Aorta (tissue), 5 donors: ENCODE measurements around the gene GATA3. TPM values are rescaled to one million over a fixed set of nuclear protein-coding genes. Genes with fewer than 3 reads are reported as not detected.

Experiments
- ATAC-seq: fragments of 200-7000 bp; cut with Tn5 transposase; one replicate; pipeline ENCODE4 v1.9.1; 2022; ENCODE audit warnings: moderate library complexity; ENCODE audit not compliant: low FRiP score
- DNase-seq, 2 donors: peaks; one replicate each; pipeline ENCODE4 v3.0.0-alpha.2; 2020
- H3K27ac ChIP-seq, 2 donors: one replicate each; pipeline ENCODE4 v1.5.1; 2013; ENCODE audit warnings: low read length in 2 of 2, mild to moderate bottlenecking in 2 of 2, moderate library complexity in 2 of 2, control low read depth in 1 of 2, inconsistent platforms in 1 of 2, low read depth in 1 of 2
- H3K27me3 ChIP-seq, 2 donors: one replicate each; pipeline ENCODE4 v1.6.1; 2013; ENCODE audit warnings: control low read depth in 1 of 2, low read length in 1 of 2, mild to moderate bottlenecking in 1 of 2, moderate library complexity in 1 of 2; ENCODE audit not compliant: insufficient read depth in 2 of 2, control insufficient read depth in 1 of 2
- H3K36me3 ChIP-seq, 2 donors: one replicate each; pipeline ENCODE4 v1.6.1; 2013; ENCODE audit warnings: control low read depth in 1 of 2, low read length in 1 of 2, mild to moderate bottlenecking in 1 of 2; ENCODE audit not compliant: insufficient read depth in 2 of 2, control insufficient read depth in 1 of 2
- H3K4me1 ChIP-seq, 2 donors: one replicate each; pipeline ENCODE4 v1.6.1; 2013; ENCODE audit warnings: low read length in 2 of 2, control low read depth in 1 of 2, mild to moderate bottlenecking in 1 of 2, moderate library complexity in 1 of 2; ENCODE audit not compliant: insufficient read depth in 2 of 2, control insufficient read depth in 1 of 2
- H3K4me3 ChIP-seq, 2 donors: one replicate each; pipeline ENCODE4 v1.5.1; 2013; ENCODE audit warnings: low read length in 2 of 2, control low read depth in 1 of 2, mild to moderate bottlenecking in 1 of 2
- H3K9me3 ChIP-seq: one replicate; pipeline ENCODE4 v1.6.1; 2013; ENCODE audit warnings: mild to moderate bottlenecking, low read length; ENCODE audit not compliant: control insufficient read depth
- WGBS, 2 donors: extraction: QIAGEN DNeasy Blood & Tissue Kit; methylation state at CpG; one replicate each; pipeline ENCODE4 v1.1.7; 2013; 5-methylcytosine and 5-hydroxymethylcytosine counted together
- intact Hi-C, 2 donors: fragments of 100-400 bp; cut with DNase I; formaldehyde crosslinking; loops; one replicate each; pipeline versions ENCODE4 v1.14.2 to v1.15.0; 2022
- polyA plus RNA-seq, 2 donors: library from polyadenylated mRNA; stranded (reverse); fragments of 200-250 nt; gene quantifications; one replicate each; pipeline ENCODE4 v1.2.3, GENCODE V29; 2013
- total RNA-seq, 2 donors: library from RNA; stranded (reverse); fragmentation: NEBNext Ultra II Directional; extraction: Animal tissue kit (Norgen Biotek cat#: 25700); gene quantifications; one replicate each; pipeline ENCODE4 v1.2.1, GENCODE V29; 2021
- donor health status: healthy with polysubstance abuse.
- donor health status: Bipolar disorder and iron deficiency.
- donor health status: DM: no; HTN: no; CAD: no.
- donor health status: DM: no; HTN: no; CAD: no.
- donor health status: DM: yes; HTN: yes; CAD: no.

Gene GATA3
- total and polyA plus RNA-seq, 4 donors = 0.78 to 2.0 (median 1.4) TPM; not detected in 1

- Histone ChIP-seq H3K9me3 (no peaks in the 10 kb centered on the region), H3K36me3 (no peaks in the 10 kb centered on the region), H3K4me3 (no peak overlapping the region), H3K27me3 (no peaks in the 10 kb centered on the region), H3K27ac (no peak overlapping the region), H3K4me1 (no peaks in the 10 kb centered on the region)
- ATAC-seq (no peak), DNase-seq (no peak)
- WGBS, 2 donors = 76 to 84% methylated on average over 16 of the region's 16 CpGs
- intact Hi-C loops = no loop called here
Observed at GRCh38 chr10:8059191-8059936, 4.9 kb downstream of the GATA3 start.

DNA sequence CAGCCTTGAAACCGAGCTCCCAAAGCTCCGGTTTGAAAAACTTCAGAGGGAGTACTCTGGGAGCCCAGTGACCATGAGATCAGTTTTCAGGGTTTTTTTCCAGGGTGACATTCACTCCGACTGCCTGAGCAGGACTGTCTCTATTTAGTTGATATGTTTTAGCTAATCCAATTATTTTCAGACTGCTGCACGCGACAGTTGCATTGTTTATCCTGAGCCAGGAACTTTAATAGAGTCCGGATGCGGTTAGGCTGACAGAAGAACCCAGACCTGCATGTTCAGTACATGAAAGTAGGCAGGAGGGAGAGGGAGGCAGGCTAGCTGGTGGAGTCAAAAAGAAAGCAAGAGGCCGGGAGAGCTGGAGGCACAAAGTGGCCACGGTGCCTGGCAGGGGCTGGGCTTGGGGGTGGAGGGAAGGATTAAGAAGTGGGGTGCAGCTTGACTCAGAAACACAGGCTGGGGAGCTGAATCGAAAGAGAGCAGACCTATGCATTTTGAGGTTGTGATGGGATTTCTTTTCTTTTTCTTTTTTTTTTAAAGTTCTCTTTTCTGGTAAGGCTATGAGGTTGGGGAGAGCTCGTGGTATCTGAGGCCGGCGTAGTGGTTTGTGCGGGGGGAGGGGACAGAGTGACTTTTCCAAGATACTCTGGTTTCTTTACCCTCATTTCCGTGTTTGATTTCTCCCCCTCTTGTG is 5.7 kb downstream of the GATA3 start:
- Histone ChIP-seq H3K27ac (no peak overlapping the region), H3K27me3 (no peaks in the 10 kb centered on the region), H3K36me3 (no peaks in the 10 kb centered on the region), H3K4me1 (no peaks in the 10 kb centered on the region), H3K4me3 (no peak overlapping the region), H3K9me3 (no peaks in the 10 kb centered on the region)
- intact Hi-C loops = no loop called here
- DNase-seq (no peak), ATAC-seq (no peak)
- 53 to 57% methylated on average over 15 of the region's 15 CpGs for WGBS, 2 donors

DNA sequence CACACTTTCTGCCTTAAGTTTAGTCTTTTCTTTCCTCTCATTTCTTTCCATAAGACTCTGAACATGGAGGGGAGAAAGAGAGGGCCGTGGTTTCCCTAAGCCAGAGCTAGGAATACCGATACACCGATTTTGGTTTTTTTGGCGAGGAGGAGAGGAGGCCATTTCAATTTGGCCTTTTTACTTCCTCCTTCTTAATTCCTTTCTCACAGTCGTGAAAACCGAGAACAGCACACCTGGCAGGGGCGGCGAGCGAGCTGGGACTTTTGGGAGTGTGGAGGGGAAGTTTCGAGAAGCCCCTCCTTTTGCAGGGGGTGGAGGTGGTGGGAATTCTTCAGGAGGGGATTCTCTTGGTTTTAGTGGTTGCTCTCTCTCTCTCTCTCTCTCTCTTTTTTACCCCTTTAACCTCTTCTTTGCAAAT is 6.2 kb downstream of the GATA3 start:
- no peak overlapping the region for H3K27ac ChIP-seq
- WGBS, 2 donors = 74 to 76% methylated on average over 10 of the region's 10 CpGs
- H3K4me1 ChIP-seq = no peaks in the 10 kb centered on the region
- intact Hi-C loops = no loop called here
- H3K9me3 ChIP-seq = no peaks in the 10 kb centered on the region
- no peak for DNase-seq
- H3K27me3 ChIP-seq = no peaks in the 10 kb centered on the region
- no peaks in the 10 kb centered on the region for H3K36me3 ChIP-seq
- ATAC-seq = no peak
- no peak overlapping the region for H3K4me3 ChIP-seq

- H3K27ac ChIP-seq = no peak overlapping the region
- 88 to 93% methylated on average over 16 to 17 of the region's 17 CpGs for WGBS, 2 donors
- no peak for ATAC-seq
- no peaks in the 10 kb centered on the region for H3K4me1 ChIP-seq
- H3K36me3 ChIP-seq = no peaks in the 10 kb centered on the region
- no peak overlapping the region for H3K4me3 ChIP-seq
- DNase-seq = no peak
- no peaks in the 10 kb centered on the region for H3K27me3 ChIP-seq
- H3K9me3 ChIP-seq = no peaks in the 10 kb centered on the region
- intact Hi-C loops = no loop called here
Observed at GRCh38 chr10:8061274-8062211, 7.1 kb downstream of the GATA3 start.

DNA sequence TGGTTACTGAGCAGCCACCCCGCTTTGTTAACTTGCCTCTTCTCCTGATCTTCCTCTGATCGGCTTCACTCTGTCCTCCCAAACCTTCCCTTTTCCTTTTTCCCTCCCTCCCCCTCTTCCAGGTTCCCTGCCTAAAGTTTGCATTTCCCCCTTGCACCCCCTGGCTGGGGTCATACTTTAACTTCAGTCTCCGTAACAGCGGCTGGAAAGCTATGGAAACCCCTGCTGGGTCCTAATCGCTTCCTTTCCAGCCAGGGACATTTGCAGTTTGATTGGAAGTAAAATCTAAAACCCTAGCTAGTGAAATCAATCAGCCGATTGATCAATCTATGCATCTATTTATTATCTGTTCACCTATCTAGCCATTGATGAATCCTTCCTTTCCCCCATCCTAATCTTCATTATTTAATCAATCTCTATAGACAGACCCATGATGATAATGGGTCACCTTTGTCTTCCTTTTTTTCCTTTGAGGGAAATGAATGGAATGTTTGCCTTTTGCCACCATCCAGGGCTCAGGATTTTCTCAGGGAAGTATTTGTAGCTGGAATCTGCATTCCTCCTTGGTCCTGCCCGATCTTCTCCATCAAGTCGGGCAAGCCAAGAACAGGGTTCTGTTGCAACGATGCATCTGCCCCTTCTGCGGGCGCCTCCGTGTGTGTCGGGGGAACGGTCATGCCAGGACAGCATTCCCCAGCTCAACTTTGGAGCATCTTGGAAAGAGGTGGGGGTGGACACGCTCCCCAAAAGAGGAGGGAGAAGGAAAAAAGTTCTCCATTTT is 8.8 kb downstream of the GATA3 start:
- no peaks in the 10 kb centered on the region for H3K4me1 ChIP-seq
- H3K27me3 ChIP-seq = no peaks in the 10 kb centered on the region
- no peak overlapping the region for H3K4me3 ChIP-seq
- DNase-seq (no peak), ATAC-seq (no peak)
- no peak overlapping the region for H3K27ac ChIP-seq
- WGBS, 2 donors = 58 to 65% methylated on average over 15 of the region's 15 CpGs
- intact Hi-C loops = no loop called here
- H3K9me3 ChIP-seq = no peaks in the 10 kb centered on the region
- H3K36me3 ChIP-seq = no peaks in the 10 kb centered on the region

DNA sequence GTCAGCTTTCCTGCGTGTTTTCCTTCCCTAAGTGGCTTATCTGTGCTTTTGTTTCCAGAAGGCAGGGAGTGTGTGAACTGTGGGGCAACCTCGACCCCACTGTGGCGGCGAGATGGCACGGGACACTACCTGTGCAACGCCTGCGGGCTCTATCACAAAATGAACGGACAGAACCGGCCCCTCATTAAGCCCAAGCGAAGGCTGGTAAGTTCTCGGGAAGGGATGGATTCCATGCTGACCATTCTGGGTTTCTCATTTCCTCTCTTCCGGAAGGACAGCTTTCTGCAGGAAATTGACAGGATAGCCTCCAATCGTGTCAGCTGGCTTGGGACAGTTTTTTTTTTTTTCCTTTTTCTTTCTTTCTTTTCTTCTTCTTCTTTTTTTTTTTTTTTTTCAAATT is 9.4 kb downstream of the GATA3 start:
- DNase-seq = no peak
- WGBS, 2 donors = 50 to 66% methylated on average over 13 of the region's 13 CpGs
- H3K27me3 ChIP-seq = no peaks in the 10 kb centered on the region

DNA sequence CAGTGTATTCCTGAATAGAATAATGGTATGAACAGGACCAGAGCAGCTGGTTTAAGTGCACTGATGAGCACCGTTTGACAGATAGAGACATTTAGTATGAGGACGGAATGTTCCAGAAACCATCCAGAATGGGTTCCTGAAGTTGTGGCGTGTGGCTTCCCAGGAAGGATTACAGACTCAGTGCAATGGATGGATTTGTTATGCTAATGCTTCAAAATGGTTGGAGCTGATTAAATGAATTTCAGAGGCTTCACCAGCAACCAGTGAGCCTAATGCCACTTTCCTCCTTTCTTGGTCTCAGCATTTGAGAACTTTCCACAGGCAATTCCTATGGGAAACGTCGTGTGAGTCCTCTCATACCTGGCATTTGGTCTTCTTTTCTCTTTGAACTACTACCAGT is 9.9 kb downstream of the GATA3 start:
- Histone ChIP-seq H3K9me3 (no peaks in the 10 kb centered on the region), H3K4me3 (no peak overlapping the region), H3K27me3 (no peaks in the 10 kb centered on the region), H3K4me1 (no peaks in the 10 kb centered on the region), H3K27ac (no peak overlapping the region), H3K36me3 (no peaks in the 10 kb centered on the region)
- intact Hi-C loops = no loop called here
- no peak for ATAC-seq
- DNase-seq = no peak
- 50 to 59% methylated on average over 5 of the region's 5 CpGs for WGBS, 2 donors

More for the DNA sequence above, 9.4 kb downstream of the GATA3 start:
- Histone ChIP-seq H3K4me1 (no peaks in the 10 kb centered on the region), H3K27ac (no peak overlapping the region), H3K4me3 (no peak overlapping the region), H3K9me3 (no peaks in the 10 kb centered on the region), H3K36me3 (no peaks in the 10 kb centered on the region)
- ATAC-seq = no peak
- intact Hi-C loops = no loop called here

DNA sequence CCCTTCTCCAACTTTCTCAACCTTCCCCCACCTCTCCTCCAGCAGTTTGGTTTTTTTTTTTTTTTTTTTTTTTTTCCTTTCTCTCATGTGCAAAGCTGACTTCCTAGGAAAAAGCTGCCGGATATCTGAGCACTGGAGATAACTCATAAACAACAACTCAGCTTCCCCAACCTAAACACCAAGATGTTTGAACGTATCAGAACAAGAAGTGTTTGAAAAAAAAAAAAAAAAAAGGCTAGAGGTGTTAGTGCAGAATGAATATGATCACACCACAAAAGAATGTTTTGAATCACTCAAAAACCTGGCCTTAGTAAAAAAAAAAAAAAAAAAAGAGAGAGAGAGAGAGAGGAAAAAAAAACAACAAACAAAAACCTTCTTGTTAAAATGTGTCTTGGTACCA is 11.2 kb downstream of the GATA3 start:
- ATAC-seq (no peak), DNase-seq (no peak)
- WGBS, 2 donors = 51 to 59% methylated on average over 2 of the region's 2 CpGs
- H3K4me1 ChIP-seq = no peaks in the 10 kb centered on the region
- no peaks in the 10 kb centered on the region for H3K36me3 ChIP-seq
- no peaks in the 10 kb centered on the region for H3K9me3 ChIP-seq
- no peaks in the 10 kb centered on the region for H3K27me3 ChIP-seq
- no peak overlapping the region for H3K27ac ChIP-seq
- intact Hi-C loops = no loop called here
- H3K4me3 ChIP-seq = no peak overlapping the region
